Cortex of kidney (tissue), 1 donor: ENCODE measurements around the gene HMCES.

ENCODE experiments used
- DNase-seq: peaks from one replicate; lab custom pipeline; 2025; lab: John Stamatoyannopoulos, UW

HMCES gene

DNA sequence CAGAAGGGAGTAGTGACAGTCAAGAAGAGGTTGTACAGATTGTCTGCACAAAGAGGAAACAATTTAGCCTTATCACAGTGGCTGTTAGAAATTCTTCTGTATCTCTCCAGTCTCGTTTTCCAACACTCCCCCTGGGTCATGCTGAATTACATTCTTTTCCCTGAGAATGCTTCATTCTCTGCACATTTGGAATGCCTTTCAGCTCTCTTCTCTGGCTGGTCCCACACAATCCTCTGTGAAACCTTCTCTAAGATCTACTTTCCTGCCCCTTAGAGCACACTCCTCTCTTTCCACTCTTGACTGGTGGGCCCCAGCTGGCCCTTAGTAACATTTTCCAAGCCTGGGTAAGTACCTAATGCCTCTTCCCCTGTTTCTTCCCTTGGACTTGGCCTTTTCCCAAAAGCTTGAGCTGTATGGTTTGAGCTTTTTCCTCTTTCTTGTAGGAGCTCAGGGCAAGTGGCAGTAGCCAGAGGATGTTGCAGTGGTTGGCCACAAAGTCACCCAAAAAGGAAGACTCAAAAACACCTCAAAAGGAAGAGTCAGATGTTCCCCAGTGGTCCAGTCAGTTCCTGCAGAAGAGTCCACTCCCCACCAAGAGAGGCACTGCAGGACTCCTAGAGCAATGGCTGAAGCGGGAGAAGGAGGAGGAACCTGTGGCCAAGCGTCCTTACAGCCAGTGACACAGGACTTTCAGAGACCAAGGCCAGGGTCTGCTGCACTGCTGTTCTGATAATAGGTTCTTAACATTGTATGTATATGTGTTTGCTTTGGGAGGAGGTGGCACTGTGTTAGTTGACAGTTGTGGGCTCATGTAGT is 25.7 kb downstream of the HMCES start:
- no peak for DNase-seq

DNA sequence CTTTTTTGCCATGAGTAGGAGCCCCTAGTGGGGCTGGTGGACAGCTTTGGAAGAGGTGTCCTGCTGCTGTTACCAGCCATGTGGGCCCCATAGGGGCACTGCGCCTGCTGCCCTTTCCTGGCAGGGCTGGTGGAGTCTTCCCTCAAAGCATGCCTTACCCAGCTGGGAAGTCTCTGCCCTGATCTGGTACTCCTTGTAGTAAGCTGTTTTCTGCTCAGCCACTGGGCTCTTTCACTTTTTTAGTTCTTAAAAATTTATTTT is 26.2 kb downstream of the HMCES start:
- no peak for DNase-seq

- no peak for DNase-seq
These were observed 27.0 kb downstream of the HMCES start for GRCh38 chr3:129305592-129306091.

DNA sequence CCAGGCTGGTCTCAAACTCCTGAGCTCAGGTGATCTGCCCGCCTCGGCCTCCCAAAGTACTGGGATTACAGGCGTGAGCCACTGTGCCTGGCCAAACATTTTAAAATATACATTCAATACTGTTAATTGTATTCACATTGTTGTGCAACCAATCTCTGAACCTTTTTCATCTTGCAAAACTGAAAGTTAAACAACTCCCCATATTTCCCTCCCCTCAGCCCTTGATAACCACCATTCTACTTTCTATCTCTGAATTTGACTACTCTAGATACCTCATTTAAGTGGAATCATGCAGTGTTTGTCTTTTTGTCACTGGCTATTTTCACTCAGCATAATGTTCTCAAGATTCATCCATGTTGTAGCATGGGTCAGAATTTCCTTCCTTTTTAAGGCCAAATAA is 30.0 kb downstream of the HMCES start:
- no peak for DNase-seq

DNA sequence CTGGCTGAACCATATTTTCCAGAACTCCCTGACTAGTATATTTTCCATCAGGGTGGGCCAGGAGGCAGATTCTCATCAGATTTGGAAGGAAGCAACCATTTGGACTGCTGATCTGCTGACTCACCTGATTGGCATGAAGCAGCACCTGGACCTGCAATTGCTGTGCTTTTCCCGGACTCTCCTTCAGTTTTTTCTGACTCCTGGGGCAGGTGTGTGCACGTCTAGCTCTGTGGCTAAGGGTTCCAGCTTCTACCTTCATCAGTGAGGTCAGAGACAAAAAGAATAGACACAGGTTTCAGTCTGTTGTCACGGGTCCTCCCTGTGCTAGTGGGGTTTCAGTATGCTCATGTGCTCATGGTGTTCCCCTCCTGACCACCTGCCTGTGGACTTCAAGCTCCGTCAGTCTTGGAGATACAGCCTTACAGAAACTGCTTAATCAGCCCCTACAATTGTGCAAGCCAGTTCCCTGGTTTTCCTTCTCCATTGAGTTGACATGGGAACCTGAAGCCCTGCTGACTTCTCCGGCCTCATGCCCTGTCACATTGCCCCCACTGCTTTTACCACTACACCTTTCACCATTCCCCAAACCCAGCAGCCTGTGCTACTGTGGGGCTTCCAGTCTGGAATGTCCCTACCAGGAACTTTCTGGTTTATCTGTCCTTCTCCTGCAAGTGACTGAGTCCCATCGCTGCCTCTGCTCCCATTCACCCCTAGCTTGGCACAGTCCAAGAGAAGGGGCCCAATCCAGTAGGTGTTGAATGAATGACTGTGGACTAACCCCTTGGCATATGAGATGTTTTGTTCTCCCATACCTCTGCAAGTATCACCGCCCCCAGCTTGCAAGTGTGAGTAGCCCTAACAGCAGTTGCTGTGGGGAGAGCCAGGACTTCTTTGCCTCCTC is 31.7 kb downstream of the HMCES start:
- no peak for DNase-seq

GRCh38 chr3:129311054-129311902 is 32.6 kb downstream of the HMCES start:
- DNase-seq = no peak

- no peak for DNase-seq
These were observed 33.5 kb downstream of the HMCES start for GRCh38 chr3:129312021-129312639.

DNA sequence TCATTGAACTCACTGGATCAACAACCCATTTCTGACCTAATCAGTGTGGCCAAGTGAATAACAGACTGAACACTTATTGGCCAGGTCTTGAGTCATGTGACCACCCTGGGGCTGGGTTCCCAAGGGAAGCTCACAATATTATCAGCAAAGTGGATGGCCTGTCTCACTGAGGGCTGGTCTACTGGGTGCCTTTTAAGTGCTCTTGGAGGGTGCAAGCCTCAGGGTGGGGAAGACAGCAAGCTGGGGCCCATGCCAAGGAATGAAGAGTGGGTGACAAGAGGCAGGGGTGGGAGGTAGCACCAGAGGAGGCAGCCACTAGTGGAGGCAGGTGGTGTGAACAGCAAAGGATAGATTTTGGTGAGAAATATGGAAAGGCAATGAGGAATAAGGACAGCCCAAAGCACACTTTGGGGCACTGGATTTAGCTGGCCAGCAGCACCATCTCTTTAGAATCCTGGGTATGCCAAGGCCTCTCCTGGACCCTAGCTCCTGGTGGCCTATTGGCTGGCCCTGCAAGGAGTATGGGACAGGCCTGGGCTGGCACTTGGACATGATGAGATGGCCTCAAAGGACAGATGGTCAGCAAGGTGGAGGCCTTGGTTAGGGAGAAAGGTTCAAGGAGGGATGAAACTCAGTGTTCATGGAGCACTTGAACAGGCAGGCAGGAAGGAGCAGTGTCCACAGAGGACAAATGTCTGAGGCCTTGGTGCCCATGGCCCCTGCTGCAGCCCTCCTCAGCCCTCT is 34.2 kb downstream of the HMCES start:
- no peak for DNase-seq

- DNase-seq = no peak
These were observed 34.7 kb downstream of the HMCES start for GRCh38 chr3:129313415-129313664.

GRCh38 chr3:129313665-129314385 is 35.2 kb downstream of the HMCES start:
- DNase-seq = no peak

GRCh38 chr3:129314386-129315222 is 35.9 kb downstream of the HMCES start:
- no peak for DNase-seq

- DNase-seq = no peak
These were observed 36.7 kb downstream of the HMCES start for GRCh38 chr3:129315223-129315997.

DNA sequence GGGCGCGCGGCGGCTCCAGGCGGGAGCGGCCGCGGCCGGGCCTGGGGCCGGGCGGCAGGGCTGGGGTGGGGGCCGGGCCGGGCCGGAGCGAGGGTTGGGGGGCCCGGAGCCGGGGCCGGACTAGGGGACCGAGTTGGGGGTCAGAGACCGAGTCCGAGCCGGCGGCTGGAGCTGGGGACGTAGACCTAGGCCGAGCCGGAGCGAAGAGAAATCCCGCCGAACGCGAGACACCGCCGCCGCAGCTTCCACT is 37.3 kb downstream of the HMCES start:
- DNase-seq = no peak

DNA sequence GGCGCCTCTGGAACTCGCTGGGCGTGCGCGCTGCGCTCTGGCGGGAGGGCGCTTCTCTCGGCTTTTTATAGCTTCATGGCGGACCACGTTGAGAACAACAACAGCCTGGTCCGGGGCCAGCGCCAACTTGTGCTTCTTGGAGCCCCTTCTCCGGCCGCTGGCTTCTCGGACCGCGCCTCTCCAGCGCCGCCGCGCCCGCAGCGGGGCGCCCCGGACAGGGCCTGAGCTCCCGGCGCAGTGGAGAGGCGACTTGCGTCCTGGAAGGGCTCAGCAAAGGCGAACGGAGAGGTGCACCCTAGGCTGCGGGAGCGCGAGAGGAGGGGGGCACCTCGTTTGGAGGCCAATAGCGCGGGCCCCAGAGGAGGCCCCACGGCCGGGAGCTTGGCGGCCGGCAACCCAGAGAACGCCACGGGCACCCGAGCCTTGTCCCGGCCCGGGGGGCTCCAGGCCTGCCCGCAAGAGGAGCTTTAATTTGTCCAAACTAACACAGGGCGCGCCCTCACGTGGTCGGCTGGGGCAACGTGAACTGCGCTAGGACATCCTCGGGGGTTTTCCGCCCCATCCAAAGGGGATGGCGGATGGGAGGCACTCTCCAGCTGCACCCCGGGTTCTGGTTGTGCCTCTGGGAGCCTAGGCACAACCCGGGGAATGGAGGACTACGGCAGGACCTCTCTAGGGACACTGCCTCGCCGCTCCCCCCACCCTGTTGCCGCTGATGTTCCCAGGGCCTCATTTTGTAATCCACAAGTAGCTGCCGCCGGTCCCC is 37.8 kb downstream of the HMCES start:
- no peak for DNase-seq

DNA sequence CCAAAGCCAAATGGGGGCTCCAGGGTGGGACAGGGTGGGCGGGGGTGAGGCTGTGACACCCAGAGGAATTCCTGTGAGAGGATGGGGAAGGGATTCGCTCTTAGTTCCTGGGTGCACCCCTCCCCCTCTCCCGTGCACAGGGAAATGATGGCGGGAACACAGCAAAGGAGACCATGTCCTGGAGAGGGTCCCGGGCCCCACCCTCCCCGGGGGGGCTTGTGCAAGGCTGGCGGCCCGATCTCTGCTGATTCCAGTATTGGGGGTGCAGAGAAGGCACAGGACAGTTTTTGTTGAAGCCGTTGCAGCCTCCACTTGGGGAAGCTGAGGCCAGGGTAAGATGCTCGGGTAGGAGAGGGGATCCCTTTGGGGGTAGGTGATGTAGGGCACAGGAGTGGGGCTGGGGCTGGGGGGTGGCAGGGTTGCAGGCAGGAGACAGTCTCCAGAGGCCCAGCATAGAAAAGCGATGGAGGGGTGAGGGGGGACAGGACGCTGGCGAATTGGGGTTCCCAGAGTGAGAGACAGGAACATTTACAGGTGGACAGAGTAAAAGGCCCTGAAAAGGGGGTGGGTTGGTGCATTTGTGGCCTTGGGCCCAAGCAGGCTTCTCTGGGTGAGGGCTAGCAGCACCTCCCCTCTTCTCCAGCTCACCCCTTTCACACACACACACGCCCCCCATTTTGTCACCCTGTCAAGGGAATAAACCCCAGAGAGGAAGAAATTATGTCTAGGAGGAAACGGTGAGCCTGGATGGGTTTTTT is 38.5 kb downstream of the HMCES start:
- DNase-seq = no peak

DNA sequence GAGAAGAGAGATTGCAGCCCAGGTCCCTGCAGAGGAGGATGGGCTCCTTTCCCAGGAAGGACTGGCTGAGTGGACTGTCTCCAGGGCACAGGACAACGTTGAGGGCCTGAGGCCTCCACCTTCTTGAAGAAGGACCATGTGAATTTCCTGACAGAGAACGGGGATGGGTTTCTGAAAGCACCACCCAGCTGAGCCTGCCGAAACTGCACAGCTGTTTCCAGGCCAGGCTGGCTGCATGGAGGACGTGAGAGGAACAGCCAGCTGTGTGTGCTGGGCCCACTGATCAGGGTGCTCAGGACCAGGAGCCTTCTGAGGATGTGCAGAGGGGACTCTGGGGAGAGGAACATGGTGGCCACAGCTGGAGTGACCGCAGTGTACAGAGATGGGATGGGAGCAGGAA is 39.2 kb downstream of the HMCES start:
- DNase-seq = no peak

GRCh38 chr3:129318921-129319320 is 40.3 kb downstream of the HMCES start:
- DNase-seq = no peak

DNA sequence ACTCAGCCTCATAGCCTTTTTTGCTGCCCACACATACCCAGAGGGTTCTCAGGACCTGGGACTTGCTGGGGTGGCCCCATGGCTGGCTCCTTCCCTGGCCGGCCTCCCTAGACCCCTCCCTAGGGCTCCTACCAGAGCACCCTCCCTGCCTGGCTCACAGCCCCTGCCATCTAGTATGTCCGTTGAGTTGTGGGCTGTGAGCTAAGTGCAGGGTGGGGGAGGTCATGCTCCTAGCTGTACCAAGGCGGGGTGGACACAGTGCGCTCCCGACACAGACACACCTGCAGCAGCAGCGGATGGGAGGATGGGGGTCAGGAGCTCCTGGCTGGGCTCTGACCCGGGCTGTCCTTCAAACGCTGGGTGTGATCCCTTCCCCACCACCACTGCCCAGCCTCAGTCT is 41.6 kb downstream of the HMCES start:
- no peak for DNase-seq
